Measurements from ENCODE around the gene CACNA2D2.

DNA sequence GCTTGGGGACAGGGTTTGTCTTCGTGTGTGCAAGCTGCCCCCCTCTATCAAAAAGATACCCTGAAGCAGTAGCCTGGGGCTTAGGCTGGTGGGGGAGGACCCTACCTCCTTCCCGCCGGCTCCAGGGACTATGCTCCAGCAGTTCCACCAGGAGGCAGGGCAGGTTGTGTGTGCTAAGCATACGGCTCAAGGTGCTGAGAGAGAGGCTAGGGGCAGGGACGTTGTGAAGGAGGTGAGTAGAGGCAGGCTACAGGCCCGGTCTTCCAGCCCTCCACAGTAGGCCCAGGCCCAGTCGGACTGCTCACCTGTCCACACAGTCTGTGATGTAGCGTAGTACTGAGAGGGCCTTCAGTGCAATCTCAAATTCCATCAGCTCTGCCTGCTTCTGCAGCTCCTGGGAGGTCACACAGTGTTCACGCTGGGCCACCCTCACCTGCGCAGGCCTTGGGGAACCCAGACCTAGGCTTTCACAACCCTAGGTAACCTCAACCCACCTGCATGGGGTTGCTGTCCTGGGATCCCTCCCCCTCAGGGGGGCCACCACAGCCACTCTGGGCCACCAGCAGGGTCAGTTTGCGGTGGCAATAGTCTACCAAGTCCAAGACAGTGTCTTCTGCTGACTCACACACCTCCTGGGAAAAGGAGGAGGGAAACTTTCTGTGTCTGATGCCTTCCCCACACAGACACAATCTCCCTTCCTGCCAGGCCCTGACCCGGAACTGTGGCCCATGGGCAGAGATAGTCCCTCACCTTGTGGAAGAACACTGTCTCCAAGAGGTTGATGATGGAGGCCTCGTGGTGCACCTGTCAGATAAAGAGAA, 160.4 kb downstream of the CACNA2D2 start:
- no peak for TF ChIP-seq POLR2A (IDR thresholded peaks at IDR 0.05)
- TF ChIP-seq, protein P1, sequence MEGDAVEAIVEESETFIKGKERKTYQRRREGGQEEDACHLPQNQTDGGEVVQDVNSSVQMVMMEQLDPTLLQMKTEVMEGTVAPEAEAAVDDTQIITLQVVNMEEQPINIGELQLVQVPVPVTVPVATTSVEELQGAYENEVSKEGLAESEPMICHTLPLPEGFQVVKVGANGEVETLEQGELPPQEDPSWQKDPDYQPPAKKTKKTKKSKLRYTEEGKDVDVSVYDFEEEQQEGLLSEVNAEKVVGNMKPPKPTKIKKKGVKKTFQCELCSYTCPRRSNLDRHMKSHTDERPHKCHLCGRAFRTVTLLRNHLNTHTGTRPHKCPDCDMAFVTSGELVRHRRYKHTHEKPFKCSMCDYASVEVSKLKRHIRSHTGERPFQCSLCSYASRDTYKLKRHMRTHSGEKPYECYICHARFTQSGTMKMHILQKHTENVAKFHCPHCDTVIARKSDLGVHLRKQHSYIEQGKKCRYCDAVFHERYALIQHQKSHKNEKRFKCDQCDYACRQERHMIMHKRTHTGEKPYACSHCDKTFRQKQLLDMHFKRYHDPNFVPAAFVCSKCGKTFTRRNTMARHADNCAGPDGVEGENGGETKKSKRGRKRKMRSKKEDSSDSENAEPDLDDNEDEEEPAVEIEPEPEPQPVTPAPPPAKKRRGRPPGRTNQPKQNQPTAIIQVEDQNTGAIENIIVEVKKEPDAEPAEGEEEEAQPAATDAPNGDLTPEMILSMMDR (IDR thresholded peaks at IDR 0.05), result no peak
